Endothelial cell of umbilical vein (primary cell): Measurements from ENCODE around the gene SMAD1. TPM values are rescaled to one million over a fixed set of nuclear protein-coding genes. Genes with fewer than 3 reads are reported as not detected.

ENCODE experiments used
- BruUV-seq: library from RNA; stranded (reverse); fragments of 400-500 nt; replicated peaks from 2 replicates; lab custom pipeline; 2021; lab: Mats Ljungman, UMichigan
- CTCF ChIA-PET: fragments of 300-600, 350-600 bp; sonication (Branson Sonifier 250); formaldehyde crosslinking; loops from one replicate; lab custom pipeline; 2021; ENCODE audit warnings: antibody characterized with exemption, inconsistent platforms; lab: Charles Lee
- POLR2A ChIA-PET: fragments of 300-600, 350-600 bp; sonication (Branson Sonifier 250); formaldehyde crosslinking; loops from one replicate; lab custom pipeline; 2021; ENCODE audit warnings: antibody characterized with exemption, inconsistent platforms; lab: Charles Lee
- DNase-seq: peaks from one replicate; pipeline ENCODE4 v3.0.0-alpha.2; 2011; ENCODE audit warnings: low read depth, low spot score
- FAIRE-seq: peaks from 2 replicates; lab custom pipeline; 2011; peaks lifted over from hg19 to GRCh38; lab: Jason Lieb, UNC
- H2AFZ ChIP-seq: 2 replicates; pipeline ENCODE4 v1.6.0; 2012; ENCODE audit warnings: low read depth, low read length, control low read depth, inconsistent platforms
- H3K27ac ChIP-seq: 2 replicates; pipeline ENCODE4 v1.5.1; 2011; ENCODE audit warnings: low read depth, mild to moderate bottlenecking, control low read depth, low read length, moderate library complexity; ENCODE audit not compliant: insufficient read depth
- H3K27me3 ChIP-seq, 2 experiments: 2 replicates each; pipeline versions ENCODE4 v1.6.0 to v1.6.1; 2011; ENCODE audit warnings: low read length in 2 of 2, mixed read lengths in 1 of 2; ENCODE audit not compliant: control insufficient read depth in 2 of 2, insufficient read depth in 2 of 2
- H3K36me3 ChIP-seq, 2 experiments: 2 replicates in 1 of 2; 3 replicates in 1 of 2; pipeline ENCODE4 v1.5.1; 2011; ENCODE audit warnings: low read length in 2 of 2, mild to moderate bottlenecking in 1 of 2, moderate library complexity in 1 of 2; ENCODE audit not compliant: control insufficient read depth in 2 of 2, insufficient read depth in 2 of 2; ENCODE audit errors: extremely low read depth in 1 of 2
- H3K4me1 ChIP-seq: 3 replicates; pipeline ENCODE4 v1.5.1; 2011; ENCODE audit warnings: mild to moderate bottlenecking, low read length; ENCODE audit not compliant: control insufficient read depth, insufficient read depth; ENCODE audit errors: extremely low read depth
- H3K4me2 ChIP-seq: 2 replicates; pipeline ENCODE4 v1.6.1; 2011; ENCODE audit warnings: low read length, control low read depth, mixed read lengths; ENCODE audit not compliant: insufficient read depth
- H3K4me3 ChIP-seq, 3 experiments: fragments of 200-600 bp in 1 of 3; sonication (generic), shearing (Covaris generic) in 1 of 3; replicated peaks in 1 of 3; 2 replicates each; pipeline ENCODE4 v1.5.1; 2011 to 2016; ENCODE audit warnings: control low read depth in 3 of 3, low read length in 3 of 3, mild to moderate bottlenecking in 2 of 3, inconsistent platforms in 1 of 3, low read depth in 1 of 3, moderate library complexity in 1 of 3; ENCODE audit not compliant: insufficient read depth in 1 of 3
- H3K79me2 ChIP-seq: 2 replicates; pipeline ENCODE4 v1.6.0; 2012; ENCODE audit warnings: low read length, inconsistent platforms; ENCODE audit not compliant: control insufficient read depth, insufficient read depth
- H3K9ac ChIP-seq: replicated peaks from 2 replicates; pipeline ENCODE3; 2011; ENCODE audit warnings: low read length, control low read depth; ENCODE audit not compliant: insufficient read depth; ENCODE audit errors: extremely low read depth
- H3K9me1 ChIP-seq: replicated peaks from 3 replicates; pipeline ENCODE4 v1.6.0; 2011; ENCODE audit warnings: mild to moderate bottlenecking, low read length; ENCODE audit not compliant: control insufficient read depth, insufficient read depth; ENCODE audit errors: extremely low read depth
- H3K9me3 ChIP-seq: replicated peaks from 2 replicates; pipeline ENCODE4 v1.5.1; 2012; ENCODE audit warnings: low read length, inconsistent platforms; ENCODE audit not compliant: control insufficient read depth, insufficient read depth
- H4K20me1 ChIP-seq: replicated peaks from 2 replicates; pipeline ENCODE3; 2011; ENCODE audit warnings: mild to moderate bottlenecking, low read length; ENCODE audit not compliant: control insufficient read depth, insufficient read depth; ENCODE audit errors: extremely low read depth
- CTCF ChIP-seq, 2 donors: IDR thresholded peaks; 1 replicate in 1 of 2; 2 replicates in 1 of 2; pipeline ENCODE4 v1.5.1; 2011; ENCODE audit warnings: low read length in 2 of 2, mild to moderate bottlenecking in 2 of 2, moderate library complexity in 2 of 2, control low read depth in 1 of 2, inconsistent platforms in 1 of 2, low read depth in 1 of 2; ENCODE audit not compliant: insufficient read depth in 1 of 2; ENCODE audit errors: extremely low read depth in 1 of 2
- EZH2 ChIP-seq: IDR thresholded peaks from 2 replicates; pipeline ENCODE4 v1.6.1; 2012; ENCODE audit warnings: borderline replicate concordance, low read depth, mild to moderate bottlenecking, moderate library complexity, low read length, inconsistent platforms; ENCODE audit not compliant: severe bottlenecking
- FOS ChIP-seq: IDR thresholded peaks from 2 replicates; pipeline ENCODE4 v1.6.1; 2011; ENCODE audit warnings: mild to moderate bottlenecking, low read length, moderate library complexity, borderline replicate concordance; ENCODE audit not compliant: insufficient read depth
- GATA2 ChIP-seq: IDR thresholded peaks from 2 replicates; pipeline ENCODE4 v1.7.0; 2011; ENCODE audit warnings: low read depth, mild to moderate bottlenecking, moderate library complexity, mixed read lengths, low read length; ENCODE audit not compliant: insufficient read length, insufficient read depth
- JUN ChIP-seq: IDR thresholded peaks from 2 replicates; pipeline ENCODE4 v1.6.1; 2011; ENCODE audit warnings: borderline replicate concordance, low read depth; ENCODE audit not compliant: insufficient read length, insufficient read depth
- MAX ChIP-seq: IDR thresholded peaks from 2 replicates; pipeline ENCODE4 v1.6.1; 2011; ENCODE audit not compliant: insufficient read depth, insufficient read length
- MYC ChIP-seq: IDR thresholded peaks from one replicate; pipeline ENCODE4 v1.6.1; 2011; ENCODE audit warnings: mild to moderate bottlenecking, low read depth, low read length
- POLR2A ChIP-seq: IDR thresholded peaks from 2 replicates; pipeline ENCODE4 v1.6.1; 2012; ENCODE audit warnings: low read depth, mild to moderate bottlenecking, control low read depth, low read length
- POLR2AphosphoS5 ChIP-seq: IDR thresholded peaks from 2 replicates; pipeline ENCODE4 v1.6.1; 2012; ENCODE audit warnings: low read depth, mild to moderate bottlenecking, control low read depth, low read length, moderate library complexity; ENCODE audit not compliant: insufficient read depth
- dilution Hi-C: fragments of 300-500 bp; cut with MboI; formaldehyde crosslinking; loops from one replicate; pipeline ENCODE4 v1.15.0; 2019; ENCODE audit warnings: low sequenced_read_pairs; ENCODE audit not compliant: extremely low pct_ligation_motif_present
- intact Hi-C: fragments of 100-400 bp; cut with micrococcal nuclease; formaldehyde crosslinking; loops from one replicate; pipeline ENCODE4 v1.10.0; 2022
- polyA plus RNA-seq, 4 experiments: library from polyadenylated mRNA; depleted of rRNA in 3 of 4; stranded (reverse) in 3 of 4; unstranded in 1 of 4; fragments of >200 nt; gene quantifications; 2 replicates each; pipeline versions ENCODE4 v1.2.1 to v1.2.3, GENCODE V29; 2011 to 2012; ENCODE audit warnings: missing spikeins in 1 of 4
- total RNA-seq: library from RNA; stranded (reverse); gene quantifications from 2 replicates; pipeline ENCODE4 v1.2.3, GENCODE V29; 2021

The SMAD1 gene
- total and polyA plus RNA-seq, 2 donors (not counting 3 experiments of a cell fraction or from before 2014, with no cell fraction given): 101 to 116 TPM

DNA sequence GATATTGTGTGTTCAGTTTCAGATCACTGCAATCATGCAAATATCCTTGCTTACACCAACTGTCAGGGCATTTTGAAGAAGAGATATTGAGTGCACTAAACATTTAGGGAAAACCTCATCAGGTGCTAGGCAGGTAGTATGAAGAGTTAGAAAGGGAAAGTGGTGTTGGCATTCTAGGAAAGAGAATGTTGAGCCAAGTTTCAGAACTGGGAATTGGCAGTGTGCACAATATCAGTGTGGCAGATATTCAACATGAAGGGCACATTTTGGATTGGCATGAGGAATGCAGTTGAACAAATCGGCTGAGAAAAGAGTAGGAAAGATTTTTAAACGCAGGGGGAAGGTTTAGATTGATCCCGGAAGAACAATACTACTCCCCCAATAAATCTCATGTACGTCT, 43.4 kb upstream of the SMAD1 start:
- POLR2A ChIA-PET: no interaction called here

More for the DNA sequence above, 43.4 kb upstream of the SMAD1 start:
- Histone ChIP-seq H4K20me1 (no peaks in the 10 kb centered on the region), H3K9me3 (no peaks in the 10 kb centered on the region), H3K36me3 (no peaks in the 10 kb centered on the region), H3K27ac (no peak overlapping the region), H3K4me1 (no peaks in the 10 kb centered on the region), H3K79me2 (no peaks in the 10 kb centered on the region), H2AFZ (no peak overlapping the region), H3K9ac (no peak overlapping the region), H3K9me1 (no peaks in the 10 kb centered on the region), H3K27me3 (peaks cover 0 to 3% of the 10 kb centered on the region in 2 experiments), H3K4me3 (no peak overlapping the region), H3K4me2 (no peak overlapping the region)
- TF ChIP-seq MAX (no peak), GATA2 (no peak), POLR2AphosphoS5 (no peak), JUN (no peak), FOS (no peak), CTCF (IDR thresholded peaks at IDR 0.05; ENCODE audit: extremely low read depth in 1 of 2, insufficient read depth in 1 of 2, low read depth in 1 of 2, low read length in 2 of 2) (no peak), MYC (no peak), POLR2A (no peak), EZH2 (no peak)
- DNase-seq: no peak
- intact Hi-C loops (no loop called here), dilution Hi-C loops (no loop called here)
- no peak for FAIRE-seq
- CTCF ChIA-PET: no interaction called here
- no TSS peak for BruUV-seq
